A673 (cell line): Measurements from ENCODE around the gene LCN1.

Source experiments
- CTCF ChIP-seq: fragments of 300-800, 200-600 bp; sonication (generic); conservative IDR thresholded peaks from 2 replicates; pipeline ENCODE4 v1.5.1; 2017; ENCODE audit warnings: low read depth, mild to moderate bottlenecking, antibody characterized with exemption, low read length, moderate library complexity, mixed read lengths
- EZH2 ChIP-seq: fragments of 200-600 bp; sonication (generic); IDR thresholded peaks from 2 replicates; pipeline ENCODE4 v1.6.1; 2017; ENCODE audit warnings: borderline replicate concordance, low read depth, mild to moderate bottlenecking, mixed read lengths, antibody characterized with exemption, low read length; ENCODE audit not compliant: poor library complexity, severe bottlenecking

- no peak for TF ChIP-seq CTCF
- TF ChIP-seq EZH2: no peak
Measured at GRCh38 chr9:135476561-135477355, 44.5 kb upstream of the LCN1 start.
